C1 segment of cervical spinal cord (tissue), 14 donors: Measurements from ENCODE around the gene EPB41.
"Not testable (repeated sequence)": the region's sequence is repeated elsewhere in the genome, so short reads cannot be mapped to it uniquely, and the experiment has no call there.

Experiments used
- DNase-seq, 14 donors: peaks; one replicate each; lab custom pipeline; 2025; lab: John Stamatoyannopoulos, UW

EPB41 gene

GRCh38 chr1:29105822-29106221, 191.5 kb downstream of the EPB41 start:
- DNase-seq: no peak

DNA sequence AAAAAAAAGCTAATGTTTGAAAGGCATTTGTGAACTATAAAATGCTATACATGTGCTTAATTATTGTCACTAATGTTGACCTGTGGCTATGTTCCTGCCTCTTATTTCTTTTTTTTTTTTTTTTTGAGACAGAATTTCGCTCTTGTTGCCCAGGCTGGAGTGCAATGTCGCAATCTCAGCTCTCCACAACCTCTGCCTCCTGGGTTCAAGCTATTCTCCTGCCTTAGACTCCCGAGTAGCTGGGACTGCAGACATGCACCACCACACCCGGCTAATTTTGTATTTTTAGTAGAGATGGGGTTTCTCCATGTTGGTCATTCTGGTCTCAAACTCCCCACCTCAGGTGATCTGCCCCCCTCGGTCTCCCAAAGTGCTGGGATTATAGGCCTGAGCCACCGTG, 193.7 kb downstream of the EPB41 start:
- not testable (repeated sequence) for DNase-seq

- no peak for DNase-seq
Measured at GRCh38 chr1:29112705-29113412, 198.5 kb downstream of the EPB41 start.

DNA sequence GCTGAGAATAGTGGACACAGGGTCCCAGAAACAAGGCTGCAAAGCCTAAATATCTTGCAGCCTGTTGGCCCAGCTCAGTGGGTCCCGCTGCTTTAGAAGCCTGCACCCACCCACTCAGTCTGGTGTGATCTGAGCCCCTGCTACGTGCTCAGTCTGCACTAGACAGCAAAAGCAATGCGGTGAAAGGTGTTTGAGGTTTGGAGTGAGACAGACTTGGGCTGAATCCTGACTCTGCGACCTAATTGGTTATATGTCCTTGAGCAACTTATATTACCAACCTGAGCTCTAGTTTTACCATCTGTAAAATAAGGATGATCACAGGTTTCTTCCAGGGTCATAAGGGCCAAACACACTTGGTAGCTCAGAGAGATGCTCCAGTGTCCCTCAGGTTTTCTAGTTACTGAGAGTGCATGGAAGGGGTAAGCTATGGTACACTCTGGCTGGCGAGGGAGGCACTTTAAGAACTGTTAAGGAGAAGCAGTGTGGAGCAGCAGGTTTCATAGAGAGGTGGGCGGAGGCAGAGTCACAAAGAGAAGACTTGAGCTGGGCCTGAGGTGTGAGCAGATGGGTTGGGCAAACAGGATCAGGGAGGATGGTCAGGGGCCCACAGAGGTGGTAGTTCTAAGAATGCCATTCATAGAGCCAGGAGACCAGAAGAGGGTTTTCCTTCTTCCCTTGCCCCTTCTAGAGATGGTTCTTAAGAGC, 199.2 kb downstream of the EPB41 start:
- no peak for DNase-seq

- no peak for DNase-seq
Measured at GRCh38 chr1:29114654-29115053, 200.3 kb downstream of the EPB41 start.

DNA sequence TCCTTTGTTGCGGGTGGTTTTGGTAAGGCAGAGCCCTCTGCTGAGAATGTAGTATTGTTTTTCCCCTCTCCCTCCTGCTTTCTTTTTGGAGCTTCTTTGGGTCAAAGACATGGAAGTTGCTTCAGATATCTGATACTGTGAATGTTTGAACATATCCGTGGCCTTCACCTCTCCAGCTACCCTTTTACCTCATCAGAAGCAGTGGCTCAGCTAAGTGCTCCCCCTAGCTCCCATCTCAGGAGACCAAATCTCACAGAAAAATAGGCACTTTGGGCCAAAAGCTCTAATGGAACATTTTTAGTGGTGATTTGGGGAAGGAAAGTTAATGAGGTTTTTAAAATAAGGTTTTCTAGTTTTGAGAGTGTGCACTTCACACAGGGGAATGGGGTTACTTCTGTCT, 203.0 kb downstream of the EPB41 start:
- no peak for DNase-seq

GRCh38 chr1:29119121-29119929, 205.0 kb downstream of the EPB41 start:
- no peak for DNase-seq

DNA sequence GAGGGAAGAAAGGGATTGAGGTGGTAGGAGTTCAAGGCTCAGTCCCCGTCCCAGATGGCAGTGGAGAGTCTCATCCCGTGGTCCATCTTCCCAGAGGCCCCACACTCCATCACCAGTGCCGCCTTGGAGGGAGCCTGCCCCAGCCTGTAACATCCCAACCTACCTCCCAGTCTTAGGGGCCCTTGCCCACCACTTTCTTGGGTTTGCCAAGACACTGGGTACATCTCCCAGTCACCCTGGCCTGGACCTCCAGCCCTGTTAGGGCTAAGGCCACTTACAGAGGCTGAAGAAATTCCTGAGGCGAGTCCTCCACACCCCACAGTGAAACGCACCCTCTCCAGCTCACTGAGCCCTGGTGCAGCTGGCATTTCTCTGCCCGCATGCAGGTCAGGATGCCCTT, 206.0 kb downstream of the EPB41 start:
- DNase-seq: no peak

GRCh38 chr1:29120947-29121485, 206.6 kb downstream of the EPB41 start:
- no peak for DNase-seq

- DNase-seq: no peak
Measured at GRCh38 chr1:29121516-29121935, 207.2 kb downstream of the EPB41 start.

DNA sequence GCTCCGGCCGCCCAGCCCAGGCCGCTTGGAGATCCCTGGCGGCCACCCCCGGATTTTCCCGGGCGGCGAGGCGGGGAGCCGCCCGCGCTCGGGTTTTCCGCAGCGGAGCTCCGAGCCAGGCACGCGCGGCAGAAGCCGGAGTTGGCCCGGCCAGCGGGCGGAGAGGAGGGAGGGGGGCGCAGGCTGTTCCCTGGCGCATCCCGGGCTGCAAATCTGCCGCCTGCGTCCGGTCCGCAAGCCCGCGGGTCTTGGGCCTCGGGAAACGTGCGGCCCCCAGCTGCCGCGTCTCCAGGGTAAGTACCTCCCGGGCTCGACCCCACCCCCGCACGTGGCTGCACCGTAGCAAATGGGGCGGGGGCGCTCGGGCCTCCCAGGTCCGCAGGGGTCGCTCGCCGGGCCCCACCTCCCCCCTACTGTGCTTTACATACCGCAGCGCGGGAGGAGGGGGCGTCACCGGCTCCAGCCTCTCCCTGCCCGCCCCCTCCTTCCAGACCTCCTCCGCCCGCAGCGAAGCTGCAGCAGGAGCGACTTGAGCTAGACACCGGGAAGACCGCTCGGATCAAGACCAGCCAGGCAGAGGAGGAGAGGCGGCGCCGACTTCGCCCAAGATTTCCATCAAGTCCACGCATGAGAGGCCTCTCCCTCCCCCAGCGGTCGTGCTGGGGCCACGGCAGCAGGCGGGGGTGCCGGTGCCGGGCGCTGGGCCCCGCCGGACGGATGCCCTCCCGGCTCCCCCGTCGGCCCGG, 207.7 kb downstream of the EPB41 start:
- no peak for DNase-seq

GRCh38 chr1:29122682-29123052, 208.3 kb downstream of the EPB41 start:
- peak in 1 of 14 donors; percentile 29 for DNase-seq

GRCh38 chr1:29123053-29123886, 208.9 kb downstream of the EPB41 start:
- DNase-seq: no peak

GRCh38 chr1:29123887-29124365, 209.6 kb downstream of the EPB41 start, which contains the start of gene TMEM200B:
Gene TMEM200B, minus strand, starts transcription at chr1:29123903. Its CDS starts 2,075 bp downstream, at chr1:29121828.
- no peak for DNase-seq

- peak in 4 of 14 donors; percentile 14 to 47 (median 21) for DNase-seq
Measured at GRCh38 chr1:29124366-29125236, 210.2 kb downstream of the EPB41 start.

GRCh38 chr1:29125237-29125641, 210.9 kb downstream of the EPB41 start:
- no peak for DNase-seq

GRCh38 chr1:29125788-29126187, 211.4 kb downstream of the EPB41 start:
- DNase-seq: no peak

DNA sequence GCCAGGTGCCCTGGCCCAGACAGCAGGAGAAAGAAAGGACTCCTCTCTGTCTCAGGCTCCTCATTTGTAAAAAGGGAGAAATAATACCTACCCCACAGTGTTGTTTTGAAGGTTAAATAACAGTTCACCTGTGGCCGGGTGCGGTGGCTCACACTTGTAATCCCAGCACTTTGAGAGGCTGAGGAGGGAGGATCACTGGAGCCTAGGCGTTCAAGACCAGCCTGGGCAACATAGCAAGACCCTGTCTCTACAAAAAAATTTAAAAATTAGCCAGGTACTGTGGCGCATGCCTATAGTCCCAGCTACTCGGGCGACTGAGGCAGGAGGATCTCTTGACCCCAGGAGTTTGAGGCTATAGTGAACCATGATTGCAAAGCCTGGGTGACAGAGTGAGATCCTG, 211.8 kb downstream of the EPB41 start:
- no peak for DNase-seq

DNA sequence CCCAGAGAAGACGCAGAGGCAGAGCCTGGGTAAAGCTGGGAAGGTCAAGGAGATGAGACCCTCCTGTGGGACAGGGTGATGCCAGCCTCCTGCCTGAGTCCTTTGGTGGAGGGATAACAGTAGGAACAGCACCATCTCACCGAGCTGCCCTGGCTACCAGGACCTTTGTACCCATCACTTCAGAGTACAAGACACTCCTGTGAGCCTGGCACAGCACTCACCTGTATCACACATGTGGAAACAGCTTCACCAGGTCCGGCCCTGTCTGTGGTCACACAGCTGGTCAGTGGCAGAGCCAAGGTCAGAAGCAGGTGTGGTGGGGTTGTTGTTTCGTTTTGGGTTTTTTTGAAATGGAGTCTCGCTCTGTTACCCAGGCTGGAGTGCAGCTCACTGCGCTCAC, 214.4 kb downstream of the EPB41 start:
- DNase-seq: no peak
